CD4-positive, alpha-beta T cell treated with Interleukin-15 for 4 hours (primary cell): ENCODE results near the gene DEFB127.
"Not testable (repeated sequence)": the region's sequence is repeated elsewhere in the genome, so short reads cannot be mapped to it uniquely, and the experiment has no call there.

Experiments
- DNase-seq: peaks from one replicate; pipeline ENCODE4 v3.0.0-alpha.2; 2020; ENCODE audit warnings: low spot score

The DEFB127 gene, protein sequence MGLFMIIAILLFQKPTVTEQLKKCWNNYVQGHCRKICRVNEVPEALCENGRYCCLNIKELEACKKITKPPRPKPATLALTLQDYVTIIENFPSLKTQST

DNA sequence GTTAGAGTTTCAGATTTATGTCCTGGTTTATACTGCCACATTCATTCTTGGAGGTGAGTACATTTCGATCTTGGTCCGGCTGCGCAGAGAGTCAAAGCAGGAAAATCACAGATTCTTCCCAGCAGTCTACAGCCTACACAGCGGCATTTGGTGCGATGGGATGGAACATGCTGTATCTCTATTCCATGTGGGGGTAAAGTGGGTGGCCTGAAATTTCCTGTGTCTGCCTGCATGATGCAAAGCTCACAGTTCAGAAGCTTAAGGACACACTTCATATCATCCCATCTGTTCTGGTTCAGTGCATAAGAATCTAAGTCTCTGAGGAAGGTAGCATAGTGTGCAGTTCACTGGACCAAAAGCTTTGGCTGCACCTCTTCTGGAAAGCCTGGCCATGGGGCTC is at the start of gene DEFB127:
Gene DEFB127, plus strand, starts transcription at position 301 of the 400 bp plus-strand sequence. Its CDS starts 91 bp downstream, at position 392.
- DNase-seq: no peak

DNA sequence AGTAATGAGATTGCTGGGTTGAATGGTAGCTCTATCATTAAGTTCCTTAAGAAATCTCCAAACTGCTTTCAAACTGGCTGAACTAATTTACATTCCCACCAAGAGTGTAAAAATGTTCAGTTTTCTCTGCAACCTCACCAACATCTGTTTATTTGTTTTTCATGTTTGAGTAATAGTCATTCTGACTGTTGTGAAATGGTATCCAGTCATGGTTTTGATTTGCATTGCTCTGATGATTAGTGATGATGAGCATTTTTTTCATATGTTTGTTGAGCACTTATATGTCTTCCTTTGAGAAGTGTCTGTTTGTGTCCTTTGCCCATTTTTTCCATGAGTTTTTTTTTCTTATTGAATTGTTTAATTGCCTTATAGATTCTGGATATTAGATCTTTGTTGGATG is 44.9 kb upstream of the DEFB127 start:
- no peak for DNase-seq

DNA sequence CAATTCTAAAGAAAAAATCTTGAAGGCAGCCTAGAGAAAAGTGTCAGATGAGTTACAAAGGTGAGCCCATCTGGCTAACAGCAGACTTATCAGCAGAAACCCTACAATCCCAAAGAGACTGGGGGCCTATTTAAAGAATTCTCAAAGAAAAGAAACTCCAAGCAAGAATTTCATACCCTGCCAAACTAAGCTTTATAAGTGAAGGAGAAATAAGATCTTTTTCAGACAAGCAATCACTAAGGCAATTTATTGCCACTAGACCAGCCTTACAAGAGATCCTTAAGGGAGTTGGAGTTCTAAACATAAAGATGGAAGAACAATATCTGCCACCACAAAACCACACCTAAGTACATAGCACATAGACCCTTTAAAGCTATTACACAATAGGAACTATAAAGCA is 39.7 kb upstream of the DEFB127 start:
- no peak for DNase-seq

DNA sequence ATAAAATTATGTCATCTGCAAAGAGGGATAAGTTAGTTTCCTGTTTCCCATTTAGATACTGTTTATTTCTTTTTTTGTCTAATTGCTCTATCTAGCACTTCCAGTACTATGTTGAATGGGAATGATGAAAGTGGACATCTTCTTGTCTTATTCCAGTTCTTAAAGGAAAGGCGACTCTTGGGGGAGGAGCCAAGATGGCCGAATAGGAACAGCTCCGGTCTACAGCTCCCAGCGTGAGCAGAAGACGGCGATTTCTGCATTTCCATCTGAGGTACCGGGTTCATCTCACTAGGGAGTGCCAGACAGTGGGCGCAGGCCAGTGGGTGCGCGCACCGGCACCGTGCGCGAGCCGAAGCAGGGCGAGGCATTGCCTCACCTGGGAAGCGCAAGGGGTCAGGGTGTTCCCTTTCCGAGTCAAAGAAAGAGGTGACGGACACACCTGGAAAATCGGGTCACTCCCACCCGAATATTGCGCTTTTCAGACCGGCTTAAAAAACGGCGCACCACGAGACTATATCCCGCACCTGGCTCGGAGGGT is 27.4 kb upstream of the DEFB127 start:
- not testable (repeated sequence) for DNase-seq

DNA sequence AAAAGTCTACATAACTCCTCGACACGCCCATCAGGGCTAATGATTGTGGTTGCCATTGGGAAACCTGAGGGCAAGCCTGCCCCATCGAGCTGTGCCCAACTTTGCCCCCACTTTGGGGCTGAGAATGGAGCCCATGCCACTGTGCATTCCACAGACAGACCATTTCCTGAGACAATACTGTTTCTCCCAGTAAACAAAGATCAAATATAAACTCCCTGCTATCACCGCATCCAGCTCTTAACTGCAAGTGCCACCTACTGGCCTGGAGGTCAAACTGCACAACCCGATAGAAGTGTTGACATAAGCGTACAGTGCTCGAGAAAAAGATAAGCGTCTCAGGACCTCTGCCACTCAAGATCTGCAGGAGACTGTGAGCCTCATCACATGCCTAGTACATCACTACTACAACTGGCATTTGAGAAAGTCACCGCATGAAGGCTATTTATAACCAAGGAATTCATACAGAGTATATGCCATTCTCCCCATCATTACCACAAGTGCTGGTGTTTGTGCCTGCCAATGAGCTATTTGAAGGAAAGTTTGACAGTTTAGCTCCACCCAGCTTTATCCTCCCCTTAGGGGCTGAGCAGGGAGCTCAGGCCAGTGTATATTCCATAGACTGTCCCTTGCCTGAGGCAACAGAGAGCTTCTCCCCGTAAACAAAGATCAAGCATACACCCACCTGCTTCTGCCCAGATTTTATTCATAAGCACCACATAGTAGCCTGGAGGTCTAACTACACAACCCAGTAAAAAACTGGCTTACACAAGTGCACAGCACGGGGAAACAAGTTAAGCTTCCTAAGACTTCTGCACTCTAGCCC is 19.4 kb upstream of the DEFB127 start:
- no peak for DNase-seq

DNA sequence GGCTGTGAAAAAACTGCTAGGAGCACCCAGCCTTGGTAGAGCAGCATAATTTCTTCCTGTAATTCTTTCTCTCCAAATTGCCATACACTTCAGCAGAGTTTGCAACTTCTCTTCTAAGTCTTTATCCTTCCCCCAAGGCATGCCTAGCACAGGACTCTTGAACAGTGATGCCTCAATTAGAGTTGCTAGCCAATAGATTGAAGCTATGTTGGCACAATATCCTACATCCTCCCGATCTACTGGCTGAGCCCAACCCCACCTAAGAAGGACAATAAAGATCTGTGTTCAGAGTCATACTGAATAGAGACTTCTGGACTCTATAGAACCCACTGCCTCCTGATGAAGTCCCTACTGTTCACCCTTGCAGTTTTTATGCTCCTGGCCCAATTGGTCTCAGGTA is 15.0 kb upstream of the DEFB127 start, which contains the start of gene DEFB126:
Gene DEFB126, plus strand, starts transcription at position 301 of the 400 bp plus-strand sequence. Its CDS starts 39 bp downstream, at position 340.
- DNase-seq: no peak

DNA sequence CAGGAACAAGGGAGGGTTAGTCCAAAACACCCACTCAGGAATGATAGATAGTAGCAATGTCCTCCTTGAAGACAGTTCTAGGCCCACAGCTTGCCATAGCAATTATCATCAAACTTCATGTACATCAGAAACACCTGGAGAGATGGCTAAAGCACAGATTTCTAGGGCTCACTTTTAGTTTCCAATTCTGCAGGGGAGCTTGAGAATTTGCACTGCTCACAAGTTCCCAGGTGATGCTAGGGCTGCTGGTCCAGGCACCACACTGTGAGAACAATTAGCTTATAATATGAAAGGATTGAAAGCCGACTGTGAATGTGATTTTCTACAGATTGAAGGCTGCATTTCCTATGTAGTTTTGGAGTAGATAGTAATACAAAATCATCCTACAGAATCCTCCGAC is 11.4 kb upstream of the DEFB127 start:
- DNase-seq: no peak

DNA sequence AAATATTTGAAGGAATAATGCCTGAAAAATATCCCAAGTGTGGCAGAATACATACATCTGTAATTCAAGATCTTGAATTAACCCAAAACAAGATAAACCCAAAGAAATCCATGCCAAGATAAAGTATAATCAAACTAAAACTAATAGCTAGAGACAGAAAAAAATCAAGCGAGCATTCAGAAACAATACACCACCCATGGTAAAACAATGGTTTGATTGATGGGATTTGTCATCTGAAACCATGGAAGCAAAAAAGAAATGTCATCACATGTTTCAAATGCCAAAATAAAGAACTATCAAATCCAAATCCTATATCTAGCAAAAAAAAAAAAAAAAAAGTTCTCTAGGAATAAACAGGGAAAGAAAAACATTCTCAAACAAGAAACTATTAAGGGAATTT is 5.1 kb upstream of the DEFB127 start:
- DNase-seq: no peak

DNA sequence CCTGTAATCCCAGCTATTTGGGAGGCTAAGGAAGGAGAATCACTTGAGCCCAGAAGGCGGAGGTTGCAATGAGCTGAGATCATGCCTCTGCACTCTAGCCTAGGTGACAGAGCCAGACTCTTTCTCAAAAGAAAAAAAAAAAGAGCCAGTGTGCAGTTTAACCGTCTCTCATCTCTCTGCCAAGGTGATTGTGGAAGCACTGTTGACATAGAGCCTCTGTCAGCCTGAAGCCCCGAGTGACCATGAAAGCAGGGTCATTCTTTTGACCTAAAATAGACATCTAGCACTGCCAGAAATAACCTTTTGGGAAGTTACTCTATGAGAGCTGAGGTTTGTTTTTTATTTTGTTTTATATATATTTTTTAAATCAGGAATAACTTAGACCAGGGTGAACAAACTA is 7.4 kb downstream of the DEFB127 start:
- no peak for DNase-seq

DNA sequence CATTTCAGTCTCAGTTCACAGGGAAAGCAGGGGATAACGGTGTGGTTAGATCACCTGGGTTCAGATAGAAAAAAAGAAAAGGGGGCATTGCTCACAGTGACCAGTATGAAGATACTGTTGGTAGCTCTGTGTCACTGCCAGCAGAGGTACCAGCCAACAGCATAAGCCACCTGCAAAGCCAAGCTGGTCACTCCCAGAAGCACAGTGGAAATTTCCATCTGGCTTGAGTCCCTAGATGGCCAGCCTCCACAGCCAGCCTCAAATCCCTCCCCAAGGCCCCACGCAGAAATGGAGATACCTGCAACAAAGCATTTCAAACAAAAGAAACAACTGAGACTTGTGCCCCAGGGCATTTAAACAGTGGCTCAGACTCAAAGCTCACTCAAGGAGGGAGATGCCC is 11.6 kb downstream of the DEFB127 start:
- no peak for DNase-seq

DNA sequence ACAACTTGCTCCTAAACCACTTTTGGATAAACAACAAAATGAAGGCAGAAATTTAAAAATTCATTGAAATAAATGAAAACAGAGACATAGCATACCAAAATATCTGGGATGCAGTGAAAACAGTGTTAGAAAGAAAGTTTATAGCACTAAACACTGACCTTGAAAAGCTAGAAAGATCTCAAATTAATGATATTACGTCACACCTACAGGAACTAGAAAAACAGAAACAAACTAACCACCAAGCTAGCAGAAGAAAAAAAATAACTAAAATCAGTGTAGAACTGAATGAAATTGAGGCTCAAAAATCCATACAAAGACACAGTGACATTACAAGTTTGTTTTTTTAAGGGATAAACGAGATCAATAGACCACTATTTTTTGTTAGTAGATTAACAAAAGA is 27.0 kb downstream of the DEFB127 start:
- DNase-seq: no peak

DNA sequence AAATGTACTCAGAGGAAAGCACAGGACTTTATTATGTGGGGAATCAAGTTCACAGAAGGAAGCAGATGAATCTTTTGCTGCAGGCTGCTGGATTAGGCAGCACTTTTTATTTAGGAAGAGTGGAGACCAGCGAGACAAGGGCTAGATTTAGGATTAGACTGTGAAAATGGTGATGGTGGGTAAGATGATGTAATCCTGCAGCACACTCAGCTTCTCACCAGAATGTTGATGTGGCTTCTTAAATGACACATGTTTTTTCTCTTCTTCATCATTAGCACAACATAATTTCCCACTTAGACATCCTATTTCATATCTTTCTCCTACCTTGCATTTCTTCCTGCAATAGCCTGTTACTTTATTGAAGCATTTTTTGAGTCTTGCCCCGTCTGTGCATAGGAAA is 30.5 kb downstream of the DEFB127 start:
- no peak for DNase-seq

DNA sequence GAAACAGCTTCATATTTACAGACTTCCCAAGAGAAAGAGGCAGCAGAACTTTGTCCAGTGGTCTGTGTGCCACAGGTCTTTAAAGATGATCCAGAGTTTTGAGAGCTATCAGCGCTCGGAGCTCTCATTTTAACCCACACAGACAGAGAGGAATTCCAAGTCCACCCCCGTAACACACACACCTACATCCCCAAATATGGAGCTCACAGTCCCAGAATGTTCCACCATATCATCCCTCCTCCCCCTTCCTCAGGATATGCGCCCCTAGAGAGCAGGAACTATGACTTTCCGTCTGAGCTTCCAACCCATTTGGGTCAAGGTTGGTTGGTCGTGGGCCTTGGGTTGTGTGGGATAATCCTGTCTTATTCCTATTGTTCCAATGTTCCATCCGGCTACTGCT is 32.4 kb downstream of the DEFB127 start, which contains the start of gene DEFB128:
Gene DEFB128, minus strand, starts transcription at position 101 of the 400 bp plus-strand sequence. Its CDS starts 88 bp downstream, at position 13.
- DNase-seq: no peak

DNA sequence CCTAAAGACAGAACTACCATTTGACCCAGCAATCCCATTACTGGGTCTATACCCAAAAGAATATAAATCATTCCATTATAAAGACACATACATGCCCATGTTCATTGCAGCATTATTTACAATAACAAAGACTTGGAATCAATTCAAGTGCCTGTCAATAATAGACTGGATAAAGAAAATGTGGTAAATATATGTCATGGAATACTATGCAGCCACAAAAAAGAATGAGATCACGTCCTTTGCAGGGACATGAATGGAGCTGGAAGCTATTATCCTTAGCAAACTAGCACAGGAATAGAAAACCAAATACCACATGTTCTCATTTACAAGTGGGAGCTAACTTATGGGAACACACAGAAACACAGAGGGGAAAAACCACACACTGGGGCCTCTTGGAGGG is 41.0 kb downstream of the DEFB127 start:
- no peak for DNase-seq

DNA sequence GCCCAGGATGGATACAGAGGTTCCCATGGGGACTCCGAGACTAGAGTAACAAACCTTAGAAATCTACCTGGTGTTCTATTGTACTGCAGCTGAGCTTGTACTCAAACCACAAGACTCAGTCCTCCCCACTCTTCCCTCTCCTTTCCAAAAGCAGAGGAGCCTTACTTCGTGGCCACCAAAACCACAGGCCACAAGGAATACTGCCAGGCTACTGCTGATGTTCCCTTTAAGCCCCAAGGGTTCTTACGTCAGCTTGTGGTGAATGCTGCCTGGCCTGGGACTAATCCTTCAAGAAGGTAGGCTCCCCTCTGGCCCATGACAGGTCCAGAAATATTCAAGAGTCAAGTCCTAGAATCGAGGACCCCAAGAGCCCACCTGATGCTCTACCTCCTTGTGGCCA is 42.7 kb downstream of the DEFB127 start:
- DNase-seq: no peak

DNA sequence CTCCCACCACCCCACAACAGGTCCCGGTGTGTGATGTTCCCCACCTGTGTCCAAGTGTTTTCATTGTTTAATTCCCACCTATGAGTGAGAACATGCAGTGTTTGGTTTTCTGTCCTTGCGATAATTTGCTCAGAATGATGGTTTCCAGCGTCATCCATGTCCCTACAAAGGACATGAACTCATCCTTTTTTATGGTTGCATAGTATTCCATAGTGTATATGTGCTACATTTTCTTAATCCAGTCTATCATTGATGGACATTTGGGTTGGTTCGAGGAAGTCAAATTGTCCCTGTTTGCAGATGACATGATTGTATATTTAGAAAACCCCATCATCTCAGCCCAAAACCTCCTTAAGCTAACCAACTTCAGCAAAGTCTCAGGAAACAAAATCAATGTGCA is 46.4 kb downstream of the DEFB127 start:
- not testable (repeated sequence) for DNase-seq
